IMR-90 (cell line): ENCODE data around the gene HSPH1. TPM values are rescaled to one million over a fixed set of nuclear protein-coding genes. Genes with fewer than 3 reads are reported as not detected.

ENCODE experiments used
- ATAC-seq: fragments of 200-7000 bp; cut with Tn5 transposase; 2 replicates; pipeline ENCODE4 v1.9.1; 2020; ENCODE audit warnings: low read depth, mild to moderate bottlenecking, moderate library complexity
- BruUV-seq: library from RNA; stranded (reverse); fragments of 400-500 nt; replicated peaks from 2 replicates; lab custom pipeline; 2021; lab: Mats Ljungman, UMichigan
- CTCF ChIA-PET: fragments of 300-600 bp; formaldehyde crosslinking; extraction: SDS; loops from one replicate; lab custom pipeline; 2021; ENCODE audit warnings: antibody characterized with exemption; lab: Yijun Ruan, JAX
- POLR2A ChIA-PET: fragments of 300-600 bp; sonication (Branson Sonifier 250); formaldehyde crosslinking; loops from one replicate; lab custom pipeline; 2022; ENCODE audit warnings: antibody characterized with exemption; ENCODE audit not compliant: unreplicated experiment; lab: Charles Lee
- DNase-seq: peaks from one replicate; pipeline ENCODE4 v3.0.0; 2013
- H2AFZ ChIP-seq: replicated peaks from 2 replicates; pipeline ENCODE3; 2013; ENCODE audit warnings: low read length, mild to moderate bottlenecking; ENCODE audit not compliant: poor library complexity
- H2AK5ac ChIP-seq: 2 replicates; pipeline ENCODE4 v1.6.1; 2013; ENCODE audit warnings: low read depth, low read length, inconsistent platforms
- H2AK9ac ChIP-seq: replicated peaks from 2 replicates; pipeline ENCODE3; 2013; ENCODE audit warnings: mild to moderate bottlenecking, low read depth, low read length, moderate library complexity; ENCODE audit not compliant: poor library complexity
- H2BK120ac ChIP-seq: 2 replicates; pipeline ENCODE4 v1.6.1; 2013; ENCODE audit warnings: low read depth, low read length, inconsistent platforms
- H2BK15ac ChIP-seq: 3 replicates; pipeline ENCODE4 v1.6.1; 2013; ENCODE audit warnings: low read depth, low read length, inconsistent platforms
- H2BK20ac ChIP-seq: 2 replicates; pipeline ENCODE4 v1.6.1; 2013; ENCODE audit warnings: low read depth, mild to moderate bottlenecking, inconsistent platforms, low read length, moderate library complexity
- H2BK5ac ChIP-seq: 2 replicates; pipeline ENCODE4 v1.6.1; 2013; ENCODE audit warnings: mild to moderate bottlenecking, low read depth, low read length, inconsistent platforms; ENCODE audit not compliant: poor library complexity, severe bottlenecking
- H3K14ac ChIP-seq: replicated peaks from 2 replicates; pipeline ENCODE4 v1.6.1; 2013; ENCODE audit warnings: low read depth, low read length, inconsistent platforms
- H3K18ac ChIP-seq: 2 replicates; pipeline ENCODE4 v1.6.1; 2013; ENCODE audit warnings: low read depth, low read length, control low read depth
- H3K23ac ChIP-seq: 2 replicates; pipeline ENCODE4 v1.6.1; 2013; ENCODE audit warnings: low read depth, low read length, inconsistent platforms
- H3K27ac ChIP-seq: 2 replicates; pipeline ENCODE4 v1.5.1; 2013; ENCODE audit warnings: mild to moderate bottlenecking, control low read depth, low read length; ENCODE audit not compliant: insufficient read depth
- H3K27me3 ChIP-seq: 2 replicates; pipeline ENCODE4 v1.6.1; 2013; ENCODE audit warnings: low read length; ENCODE audit not compliant: control insufficient read depth, insufficient read depth
- H3K36me3 ChIP-seq: 2 replicates; pipeline ENCODE4 v1.6.1; 2013; ENCODE audit warnings: low read length, mixed read lengths; ENCODE audit not compliant: control insufficient read depth, insufficient read depth
- H3K4ac ChIP-seq: 2 replicates; pipeline ENCODE4 v1.6.1; 2013; ENCODE audit warnings: low read depth, low read length, inconsistent platforms
- H3K4me1 ChIP-seq: 2 replicates; pipeline ENCODE4 v1.6.1; 2013; ENCODE audit warnings: low read length, mixed read lengths; ENCODE audit not compliant: control insufficient read depth, insufficient read depth
- H3K4me2 ChIP-seq: 2 replicates; pipeline ENCODE4 v1.6.1; 2013; ENCODE audit warnings: low read depth, mild to moderate bottlenecking, control low read depth, low read length, moderate library complexity
- H3K4me3 ChIP-seq: 2 replicates; pipeline ENCODE4 v1.5.1; 2013; ENCODE audit warnings: low read depth, mild to moderate bottlenecking, control low read depth, low read length, moderate library complexity; ENCODE audit not compliant: insufficient read depth
- H3K56ac ChIP-seq: 2 replicates; pipeline ENCODE4 v1.6.1; 2013; ENCODE audit warnings: low read length, inconsistent platforms; ENCODE audit not compliant: insufficient read depth; ENCODE audit errors: extremely low read depth
- H3K79me1 ChIP-seq, 2 experiments: 2 replicates each; pipeline ENCODE4 v1.6.1; 2013; ENCODE audit warnings: low read length in 2 of 2, inconsistent platforms in 1 of 2, low read depth in 1 of 2
- H3K9ac ChIP-seq: 2 replicates; pipeline ENCODE4 v1.6.1; 2013; ENCODE audit warnings: low read depth, low read length, control low read depth
- H3K9me1 ChIP-seq: 2 replicates; pipeline ENCODE4 v1.6.1; 2013; ENCODE audit warnings: low read length, inconsistent platforms; ENCODE audit not compliant: insufficient read depth
- H3K9me3 ChIP-seq: 2 replicates; pipeline ENCODE4 v1.6.1; 2013; ENCODE audit warnings: low read length; ENCODE audit not compliant: control insufficient read depth, insufficient read depth
- H4K20me1 ChIP-seq: 2 replicates; pipeline ENCODE4 v1.6.1; 2013; ENCODE audit warnings: low read length, inconsistent platforms; ENCODE audit not compliant: insufficient read depth
- H4K5ac ChIP-seq: 2 replicates; pipeline ENCODE4 v1.6.1; 2013; ENCODE audit warnings: mild to moderate bottlenecking, low read depth, low read length, control low read depth
- H4K8ac ChIP-seq, 2 experiments: 2 replicates each; pipeline ENCODE4 v1.6.1; 2013; ENCODE audit warnings: low read depth in 2 of 2, low read length in 2 of 2, control low read depth in 1 of 2, inconsistent platforms in 1 of 2
- H4K91ac ChIP-seq: 2 replicates; pipeline ENCODE4 v1.6.1; 2013; ENCODE audit warnings: low read depth, low read length, inconsistent platforms; ENCODE audit not compliant: insufficient read depth
- BHLHE40 ChIP-seq: fragments of 150-350 bp; IDR thresholded peaks from 2 replicates; pipeline ENCODE4 v1.6.1; 2016; ENCODE audit warnings: mild to moderate bottlenecking, low read depth, low read length
- CEBPB ChIP-seq: IDR thresholded peaks from 2 replicates; pipeline ENCODE4 v1.6.1; 2012; ENCODE audit warnings: low read depth, low read length, improper control_type of control experiment
- CHD1 ChIP-seq: IDR thresholded peaks from 2 replicates; pipeline ENCODE4 v1.6.1; 2012; ENCODE audit warnings: low read depth, low read length, improper control_type of control experiment
- FOS ChIP-seq: fragments of 150-350 bp; IDR thresholded peaks from 2 replicates; pipeline ENCODE4 v1.6.1; 2016; ENCODE audit warnings: low read depth, low read length
- POLR2A ChIP-seq: IDR thresholded peaks from 2 replicates; pipeline ENCODE4 v1.6.1; 2012; ENCODE audit warnings: mild to moderate bottlenecking, low read depth, low read length
- RCOR1 ChIP-seq: IDR thresholded peaks from 2 replicates; pipeline ENCODE4 v1.6.1; 2012; ENCODE audit warnings: mild to moderate bottlenecking, low read length, improper control_type of control experiment; ENCODE audit not compliant: insufficient replicate concordance
- RFX5 ChIP-seq: IDR thresholded peaks from 2 replicates; pipeline ENCODE4 v1.8.0; 2012; ENCODE audit warnings: low read depth, mild to moderate bottlenecking, low read length, moderate library complexity
- WGBS, 2 experiments: methylation state at CpG; one replicate each; pipeline versions ENCODE4 v1.1.5 to v1.1.7; 2013; ENCODE audit warnings: missing lambda C conversion rate in 2 of 2; ENCODE audit not compliant: insufficient read length in 1 of 2; ENCODE audit errors: extremely low coverage in 2 of 2; 5-methylcytosine and 5-hydroxymethylcytosine counted together
- dilution Hi-C: fragments of 300-500 bp; cut with HindIII; formaldehyde crosslinking; loops from one replicate; pipeline ENCODE4 v1.14.3; 2018; ENCODE audit warnings: low sequenced_read_pairs; ENCODE audit not compliant: unreplicated experiment
- in situ Hi-C: fragments of 300-500 bp; cut with MboI; formaldehyde crosslinking; loops from 3 replicates; pipeline ENCODE4 v1.14.3; 2019; ENCODE audit warnings: low sequenced_read_pairs, inconsistent platforms, mixed read lengths
- intact Hi-C: fragments of 100-400 bp; cut with micrococcal nuclease; formaldehyde crosslinking; loops from 2 replicates; pipeline ENCODE4 v1.10.0; 2022
- polyA plus RNA-seq, 3 experiments: library from polyadenylated mRNA; depleted of rRNA; stranded (reverse); fragments of >200 nt; gene quantifications; 2 replicates each; pipeline ENCODE4 v1.2.3, GENCODE V29; 2012; ENCODE audit warnings: low replicate concordance in 1 of 3
- total RNA-seq: library from RNA; depleted of rRNA; stranded (reverse); fragments of >200 nt; gene quantifications from 2 replicates; pipeline ENCODE4 v1.2.3, GENCODE V29; 2012
- TF ChIP-seq, protein P1 (sequence below): conservative IDR thresholded peaks from 2 replicates; pipeline ENCODE4 v1.5.1; 2012; ENCODE audit warnings: mild to moderate bottlenecking, low read depth, low read length, improper control_type of control experiment

HSPH1 gene
- total and polyA plus RNA-seq, 2 of the 4 experiments (the other 2 are of a cell fraction): 36.8 to 40.3 TPM

DNA sequence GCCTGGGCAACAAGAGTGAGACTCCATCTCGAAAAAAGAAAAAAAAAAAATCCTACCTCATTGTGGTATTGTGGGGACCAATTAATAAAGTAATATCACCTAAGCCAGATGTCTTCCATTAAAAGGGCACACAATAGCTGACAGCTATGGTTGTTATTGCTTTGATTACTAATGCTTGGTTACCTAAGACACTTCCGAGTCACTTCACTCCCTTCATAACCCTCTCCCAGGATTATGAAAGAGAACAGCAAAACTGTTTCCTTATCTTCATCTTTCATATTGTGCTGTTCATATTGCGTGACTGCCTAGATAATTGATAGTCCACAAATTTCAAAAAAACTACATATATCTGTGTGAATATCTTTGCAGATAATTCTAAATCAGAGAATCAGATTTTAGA lies 10.3 kb upstream of the HSPH1 start:
- H3K4ac ChIP-seq: no peak overlapping the region
- POLR2A ChIA-PET: no interaction called here
- no peaks in the 10 kb centered on the region for H4K20me1 ChIP-seq
- no peaks in the 10 kb centered on the region for H3K36me3 ChIP-seq
- H3K56ac ChIP-seq: no peak overlapping the region
- WGBS, 2 experiments: no CpG with 5 or more reads among the region's 3 CpGs
- H3K14ac ChIP-seq: no peak overlapping the region
- no peak overlapping the region for H2AFZ ChIP-seq
- H2BK5ac ChIP-seq: peak overlapping the region; percentile 12
- no peak overlapping the region for H3K23ac ChIP-seq
- no peaks in the 10 kb centered on the region for H3K79me1 ChIP-seq
- H3K4me1 ChIP-seq: peaks cover 2% of the 10 kb centered on the region
- TF ChIP-seq RCOR1 (no peak), BHLHE40 (no peak), POLR2A (no peak), FOS (no peak), CHD1 (no peak), CEBPB (peak; percentile 70), RFX5 (no peak)
- TF ChIP-seq, protein P1, sequence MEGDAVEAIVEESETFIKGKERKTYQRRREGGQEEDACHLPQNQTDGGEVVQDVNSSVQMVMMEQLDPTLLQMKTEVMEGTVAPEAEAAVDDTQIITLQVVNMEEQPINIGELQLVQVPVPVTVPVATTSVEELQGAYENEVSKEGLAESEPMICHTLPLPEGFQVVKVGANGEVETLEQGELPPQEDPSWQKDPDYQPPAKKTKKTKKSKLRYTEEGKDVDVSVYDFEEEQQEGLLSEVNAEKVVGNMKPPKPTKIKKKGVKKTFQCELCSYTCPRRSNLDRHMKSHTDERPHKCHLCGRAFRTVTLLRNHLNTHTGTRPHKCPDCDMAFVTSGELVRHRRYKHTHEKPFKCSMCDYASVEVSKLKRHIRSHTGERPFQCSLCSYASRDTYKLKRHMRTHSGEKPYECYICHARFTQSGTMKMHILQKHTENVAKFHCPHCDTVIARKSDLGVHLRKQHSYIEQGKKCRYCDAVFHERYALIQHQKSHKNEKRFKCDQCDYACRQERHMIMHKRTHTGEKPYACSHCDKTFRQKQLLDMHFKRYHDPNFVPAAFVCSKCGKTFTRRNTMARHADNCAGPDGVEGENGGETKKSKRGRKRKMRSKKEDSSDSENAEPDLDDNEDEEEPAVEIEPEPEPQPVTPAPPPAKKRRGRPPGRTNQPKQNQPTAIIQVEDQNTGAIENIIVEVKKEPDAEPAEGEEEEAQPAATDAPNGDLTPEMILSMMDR: no peak
- CTCF ChIA-PET: interaction anchor here (3.1 kb wide), 1 partner anchor 252 kb away, joined by 14 read pairs; no protein-coding TSS in a partner anchor
- peak overlapping the region; percentile 72; the same call in 1 of the 2 replicates for H3K18ac ChIP-seq
- H3K9me1 ChIP-seq: no peaks in the 10 kb centered on the region; the same call in 1 of the 2 replicates
- BruUV-seq: no TSS peak
- peak overlapping the region; percentile 74; the same call in 1 of the 2 replicates for H2BK20ac ChIP-seq
- H2BK120ac ChIP-seq: peak overlapping the region; percentile 38
- H2AK5ac ChIP-seq: peak overlapping the region; percentile 12; the same call in 1 of the 2 replicates
- H3K27ac ChIP-seq: no peak overlapping the region
- no peak overlapping the region for H3K4me3 ChIP-seq
- no peak overlapping the region for H3K4me2 ChIP-seq
- peak; percentile 44 for DNase-seq
- no peak overlapping the region for H3K9ac ChIP-seq
- H2AK9ac ChIP-seq: no peak overlapping the region
- dilution Hi-C loops (no loop called here), intact Hi-C loops (no loop called here), in situ Hi-C loops (loop anchor here (10.0 kb wide), 1 partner anchor 253 kb away; no protein-coding TSS in a partner anchor)
- no peaks in the 10 kb centered on the region for H3K9me3 ChIP-seq
- ATAC-seq: no peak
- H3K27me3 ChIP-seq: no peaks in the 10 kb centered on the region
- H4K8ac ChIP-seq: peak overlapping the region in 1 of 2 experiments; percentile 13; a peak in 1 of 4 replicates
- H4K91ac ChIP-seq: peak overlapping the region; percentile 18; the same call in 1 of the 2 replicates
- no peak overlapping the region; the same call in 1 of the 2 replicates for H4K5ac ChIP-seq
- H2BK15ac ChIP-seq: no peak overlapping the region
